ENCODE data around the gene INSM2. TPM values are rescaled to one million over a fixed set of nuclear protein-coding genes. Genes with fewer than 3 reads are reported as not detected.

The INSM2 gene
- total RNA-seq, 1 donor from 2014 or later: 0.10 TPM

DNA sequence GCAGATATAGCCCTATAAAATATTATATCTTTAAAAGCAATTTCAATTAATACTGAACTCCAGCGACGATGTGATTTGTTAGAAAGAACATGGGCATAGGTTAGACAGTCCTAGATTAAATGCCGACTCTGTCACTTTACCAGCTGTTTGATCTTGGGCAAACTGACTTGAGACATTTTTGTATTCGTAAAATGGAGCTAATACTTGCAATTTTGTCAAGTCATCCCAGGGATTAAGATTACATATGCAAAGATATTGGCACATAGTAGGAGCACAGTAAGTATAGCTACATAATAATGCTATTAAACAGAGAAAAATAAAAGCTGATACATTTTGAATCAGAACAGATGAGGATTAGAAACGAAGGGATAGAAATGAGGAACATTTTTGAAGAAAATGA lies 9.0 kb downstream of the INSM2 start:
- no peak for DNase-seq (ENCODE audit: low spot score, unreplicated experiment)
- no peak overlapping the region for H3K4me3 Mint-ChIP-seq (ENCODE audit: low read depth)
- H3K9me3 Mint-ChIP-seq (ENCODE audit: low read depth): no peaks in the 10 kb centered on the region
- H3K27me3 Mint-ChIP-seq: peaks cover 4% of the 10 kb centered on the region
- H3K27ac Mint-ChIP-seq: no peak overlapping the region
- TF ChIP-seq, protein P1, sequence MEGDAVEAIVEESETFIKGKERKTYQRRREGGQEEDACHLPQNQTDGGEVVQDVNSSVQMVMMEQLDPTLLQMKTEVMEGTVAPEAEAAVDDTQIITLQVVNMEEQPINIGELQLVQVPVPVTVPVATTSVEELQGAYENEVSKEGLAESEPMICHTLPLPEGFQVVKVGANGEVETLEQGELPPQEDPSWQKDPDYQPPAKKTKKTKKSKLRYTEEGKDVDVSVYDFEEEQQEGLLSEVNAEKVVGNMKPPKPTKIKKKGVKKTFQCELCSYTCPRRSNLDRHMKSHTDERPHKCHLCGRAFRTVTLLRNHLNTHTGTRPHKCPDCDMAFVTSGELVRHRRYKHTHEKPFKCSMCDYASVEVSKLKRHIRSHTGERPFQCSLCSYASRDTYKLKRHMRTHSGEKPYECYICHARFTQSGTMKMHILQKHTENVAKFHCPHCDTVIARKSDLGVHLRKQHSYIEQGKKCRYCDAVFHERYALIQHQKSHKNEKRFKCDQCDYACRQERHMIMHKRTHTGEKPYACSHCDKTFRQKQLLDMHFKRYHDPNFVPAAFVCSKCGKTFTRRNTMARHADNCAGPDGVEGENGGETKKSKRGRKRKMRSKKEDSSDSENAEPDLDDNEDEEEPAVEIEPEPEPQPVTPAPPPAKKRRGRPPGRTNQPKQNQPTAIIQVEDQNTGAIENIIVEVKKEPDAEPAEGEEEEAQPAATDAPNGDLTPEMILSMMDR (IDR thresholded peaks at IDR 0.05; ENCODE audit: unreplicated experiment): no peak
- no peaks in the 10 kb centered on the region for H3K4me1 Mint-ChIP-seq (ENCODE audit: low read depth)
- peaks cover 1% of the 10 kb centered on the region for H3K36me3 Mint-ChIP-seq (ENCODE audit: insufficient read depth)

GRCh38 chr14:35549551-35549950 lies 15.6 kb downstream of the INSM2 start:
- peaks cover under 1% of the 10 kb centered on the region for H3K36me3 Mint-ChIP-seq (ENCODE audit: insufficient read depth)
- no peak overlapping the region for H3K27ac Mint-ChIP-seq
- H3K4me1 Mint-ChIP-seq (ENCODE audit: low read depth): no peaks in the 10 kb centered on the region
- TF ChIP-seq, protein P1 (IDR thresholded peaks at IDR 0.05; ENCODE audit: unreplicated experiment): no peak
- H3K27me3 Mint-ChIP-seq: no peaks in the 10 kb centered on the region
- no peaks in the 10 kb centered on the region for H3K9me3 Mint-ChIP-seq (ENCODE audit: low read depth)
- no peak overlapping the region for H3K4me3 Mint-ChIP-seq (ENCODE audit: low read depth)
- no peak for DNase-seq (ENCODE audit: low spot score, unreplicated experiment)

GRCh38 chr14:35551081-35551480 lies 17.1 kb downstream of the INSM2 start:
- H3K9me3 Mint-ChIP-seq (ENCODE audit: low read depth): no peaks in the 10 kb centered on the region
- no peak overlapping the region for H3K27ac Mint-ChIP-seq
- H3K4me3 Mint-ChIP-seq (ENCODE audit: low read depth): no peak overlapping the region
- no peaks in the 10 kb centered on the region for H3K4me1 Mint-ChIP-seq (ENCODE audit: low read depth)
- TF ChIP-seq, protein P1 (IDR thresholded peaks at IDR 0.05; ENCODE audit: unreplicated experiment): no peak
- H3K27me3 Mint-ChIP-seq: no peaks in the 10 kb centered on the region
- peaks cover 1% of the 10 kb centered on the region for H3K36me3 Mint-ChIP-seq (ENCODE audit: insufficient read depth)
- no peak for DNase-seq (ENCODE audit: low spot score, unreplicated experiment)

DNA sequence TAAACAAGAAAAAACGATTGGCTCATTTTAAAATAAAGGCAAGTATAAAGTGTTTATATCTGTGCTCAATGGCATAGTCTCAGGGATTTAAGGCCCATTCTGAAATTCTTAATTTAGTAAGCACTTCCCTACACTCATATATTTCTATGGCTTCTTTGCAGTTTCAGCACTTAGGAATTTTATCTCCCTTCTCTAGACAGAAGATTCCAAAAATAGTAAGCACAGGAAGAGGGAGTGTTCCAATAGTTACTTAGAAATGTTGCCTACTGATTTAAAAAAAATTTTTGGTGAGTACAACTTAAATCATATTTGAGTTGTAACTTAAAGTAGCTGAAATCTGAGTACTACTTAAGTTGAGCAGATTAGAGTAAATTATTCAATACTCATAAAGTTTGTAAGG lies 19.8 kb downstream of the INSM2 start:
- TF ChIP-seq, protein P1 (IDR thresholded peaks at IDR 0.05; ENCODE audit: unreplicated experiment): no peak
- H3K36me3 Mint-ChIP-seq (ENCODE audit: insufficient read depth): peaks cover 1% of the 10 kb centered on the region

GRCh38 chr14:35556548-35556947 lies 22.6 kb downstream of the INSM2 start:
- no peaks in the 10 kb centered on the region for H3K27me3 Mint-ChIP-seq
- DNase-seq (ENCODE audit: low spot score, unreplicated experiment): no peak
- no peak overlapping the region for H3K27ac Mint-ChIP-seq
- H3K36me3 Mint-ChIP-seq (ENCODE audit: insufficient read depth): peaks cover 1% of the 10 kb centered on the region
- no peaks in the 10 kb centered on the region for H3K9me3 Mint-ChIP-seq (ENCODE audit: low read depth)
- no peak overlapping the region for H3K4me3 Mint-ChIP-seq (ENCODE audit: low read depth)
- TF ChIP-seq, protein P1 (IDR thresholded peaks at IDR 0.05; ENCODE audit: unreplicated experiment): no peak
- H3K4me1 Mint-ChIP-seq (ENCODE audit: low read depth): peaks cover 5% of the 10 kb centered on the region

More for the DNA sequence above, 19.8 kb downstream of the INSM2 start:
- H3K4me3 Mint-ChIP-seq (ENCODE audit: low read depth): no peak overlapping the region
- H3K9me3 Mint-ChIP-seq (ENCODE audit: low read depth): no peaks in the 10 kb centered on the region
- no peak for DNase-seq (ENCODE audit: low spot score, unreplicated experiment)
- H3K4me1 Mint-ChIP-seq (ENCODE audit: low read depth): peaks cover 5% of the 10 kb centered on the region
- no peak overlapping the region for H3K27ac Mint-ChIP-seq
- no peaks in the 10 kb centered on the region for H3K27me3 Mint-ChIP-seq
